C4-2B (cell line): ENCODE measurements around the gene TCF12.

Experiments
- ZFX ChIP-seq: fragments of 450-650 bp; IDR thresholded peaks from 2 replicates; pipeline ENCODE4 v1.6.1; 2017
- TF ChIP-seq, protein P1 (sequence below): fragments of 450-650 bp; conservative IDR thresholded peaks from 2 replicates; pipeline ENCODE4 v1.5.1; 2017; ENCODE audit warnings: mild to moderate bottlenecking

DNA sequence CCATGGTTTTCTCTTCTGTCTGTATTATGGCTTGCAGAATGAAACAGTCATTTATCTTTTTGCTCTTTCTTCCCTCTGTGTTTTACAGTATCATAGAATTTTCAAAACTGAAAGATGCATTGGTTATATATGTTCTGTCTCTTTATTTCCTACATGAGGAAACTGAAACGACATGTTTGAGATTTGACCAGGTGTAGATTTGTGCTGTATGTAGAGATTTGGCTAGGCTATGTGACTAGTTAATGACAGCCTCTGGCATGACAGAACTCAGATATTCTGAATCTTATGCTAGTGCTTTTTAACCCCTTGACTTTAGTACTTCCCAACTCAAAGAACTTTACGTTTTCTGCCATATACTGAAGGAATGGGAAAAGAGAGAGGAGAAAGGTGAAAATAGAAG is 151.0 kb downstream of the TCF12 start:
- TF ChIP-seq, protein P1, sequence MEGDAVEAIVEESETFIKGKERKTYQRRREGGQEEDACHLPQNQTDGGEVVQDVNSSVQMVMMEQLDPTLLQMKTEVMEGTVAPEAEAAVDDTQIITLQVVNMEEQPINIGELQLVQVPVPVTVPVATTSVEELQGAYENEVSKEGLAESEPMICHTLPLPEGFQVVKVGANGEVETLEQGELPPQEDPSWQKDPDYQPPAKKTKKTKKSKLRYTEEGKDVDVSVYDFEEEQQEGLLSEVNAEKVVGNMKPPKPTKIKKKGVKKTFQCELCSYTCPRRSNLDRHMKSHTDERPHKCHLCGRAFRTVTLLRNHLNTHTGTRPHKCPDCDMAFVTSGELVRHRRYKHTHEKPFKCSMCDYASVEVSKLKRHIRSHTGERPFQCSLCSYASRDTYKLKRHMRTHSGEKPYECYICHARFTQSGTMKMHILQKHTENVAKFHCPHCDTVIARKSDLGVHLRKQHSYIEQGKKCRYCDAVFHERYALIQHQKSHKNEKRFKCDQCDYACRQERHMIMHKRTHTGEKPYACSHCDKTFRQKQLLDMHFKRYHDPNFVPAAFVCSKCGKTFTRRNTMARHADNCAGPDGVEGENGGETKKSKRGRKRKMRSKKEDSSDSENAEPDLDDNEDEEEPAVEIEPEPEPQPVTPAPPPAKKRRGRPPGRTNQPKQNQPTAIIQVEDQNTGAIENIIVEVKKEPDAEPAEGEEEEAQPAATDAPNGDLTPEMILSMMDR = no peak
- no peak for TF ChIP-seq ZFX
